AG04450 (cell line): ENCODE measurements around the gene PRKD2. TPM values are rescaled to one million over a fixed set of nuclear protein-coding genes. Genes with fewer than 3 reads are reported as not detected.

Experiments
- CTCF ChIA-PET: fragments of 300-600, 350-600 bp; formaldehyde crosslinking; extraction: SDS; loops from one replicate; lab custom pipeline; 2022; ENCODE audit warnings: antibody characterized with exemption, inconsistent platforms; lab: Charles Lee
- POLR2A ChIA-PET: fragments of 350-600 bp; formaldehyde crosslinking; extraction: SDS; loops from one replicate; lab custom pipeline; 2021; ENCODE audit warnings: antibody characterized with exemption, inconsistent platforms; lab: Yijun Ruan, JAX
- DNase-seq: peaks from one replicate; pipeline ENCODE4 v3.0.0-alpha.2; 2011; ENCODE audit warnings: low read depth, low spot score
- H3K27ac ChIP-seq: one replicate; pipeline ENCODE4 v1.5.1; 2012; ENCODE audit warnings: low read depth, low read length, control low read depth
- H3K27me3 ChIP-seq: one replicate; pipeline ENCODE4 v1.6.0; 2012; ENCODE audit warnings: low read length; ENCODE audit not compliant: control insufficient read depth, insufficient read depth
- H3K4me3 ChIP-seq: 2 replicates; pipeline ENCODE4 v1.5.1; 2011; ENCODE audit warnings: mild to moderate bottlenecking, low read depth, low read length, control low read depth
- H3K9me3 ChIP-seq: 2 replicates; pipeline ENCODE4 v1.5.1; 2012; ENCODE audit warnings: low read length; ENCODE audit not compliant: control insufficient read depth, insufficient read depth
- polyA plus RNA-seq: library from polyadenylated mRNA; depleted of rRNA; stranded (reverse); fragments of >200 nt; gene quantifications from 2 replicates; pipeline ENCODE4 v1.2.3, GENCODE V29; 2011
- TF ChIP-seq, protein P1 (sequence below): IDR thresholded peaks from 2 replicates; pipeline ENCODE4 v1.5.1; 2011; ENCODE audit warnings: low read depth, low read length, control low read depth, inconsistent platforms

PRKD2 gene
- polyA plus RNA-seq, 1 experiment: 6.7 TPM

DNA sequence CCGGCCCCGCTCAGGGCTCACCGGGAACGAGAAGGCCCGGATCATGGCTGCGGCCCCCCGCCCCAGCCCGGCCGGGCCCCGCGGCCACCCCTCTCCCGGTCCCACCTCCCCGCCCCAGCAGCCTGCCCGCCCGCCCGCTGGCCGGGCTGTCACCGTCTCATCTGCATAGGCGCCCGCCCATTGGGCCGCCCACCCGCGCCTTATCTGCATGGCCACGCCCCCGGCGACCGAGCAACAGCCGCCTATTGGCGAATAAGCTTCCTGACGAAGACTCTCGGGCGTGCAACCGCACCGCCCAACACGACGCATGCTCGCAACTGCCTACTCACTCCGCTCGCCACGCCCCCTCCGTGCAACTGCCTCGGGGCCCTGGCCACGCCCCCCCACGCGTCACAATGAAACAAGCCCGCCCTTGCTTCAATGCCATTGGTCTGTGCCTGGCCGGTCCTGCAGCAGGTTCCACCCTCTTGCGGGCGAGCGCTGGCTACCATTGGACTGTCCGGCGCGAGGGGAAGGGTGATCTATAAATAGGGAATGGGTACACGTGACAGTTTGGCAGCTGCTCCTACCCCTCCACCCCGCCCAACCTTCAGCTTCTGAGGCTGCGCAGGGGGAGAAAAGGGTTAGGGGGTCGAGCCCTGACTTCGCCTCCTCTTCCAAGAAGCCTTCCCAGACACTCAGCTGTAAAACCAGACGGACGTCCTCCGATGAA, 55.7 kb downstream of the PRKD2 start, which contains the start of gene DACT3:
DACT3 (minus strand) TSS at position 163 of the 712 bp plus-strand sequence; CDS start at position 45, 118 bp downstream.
- TF ChIP-seq, protein P1, sequence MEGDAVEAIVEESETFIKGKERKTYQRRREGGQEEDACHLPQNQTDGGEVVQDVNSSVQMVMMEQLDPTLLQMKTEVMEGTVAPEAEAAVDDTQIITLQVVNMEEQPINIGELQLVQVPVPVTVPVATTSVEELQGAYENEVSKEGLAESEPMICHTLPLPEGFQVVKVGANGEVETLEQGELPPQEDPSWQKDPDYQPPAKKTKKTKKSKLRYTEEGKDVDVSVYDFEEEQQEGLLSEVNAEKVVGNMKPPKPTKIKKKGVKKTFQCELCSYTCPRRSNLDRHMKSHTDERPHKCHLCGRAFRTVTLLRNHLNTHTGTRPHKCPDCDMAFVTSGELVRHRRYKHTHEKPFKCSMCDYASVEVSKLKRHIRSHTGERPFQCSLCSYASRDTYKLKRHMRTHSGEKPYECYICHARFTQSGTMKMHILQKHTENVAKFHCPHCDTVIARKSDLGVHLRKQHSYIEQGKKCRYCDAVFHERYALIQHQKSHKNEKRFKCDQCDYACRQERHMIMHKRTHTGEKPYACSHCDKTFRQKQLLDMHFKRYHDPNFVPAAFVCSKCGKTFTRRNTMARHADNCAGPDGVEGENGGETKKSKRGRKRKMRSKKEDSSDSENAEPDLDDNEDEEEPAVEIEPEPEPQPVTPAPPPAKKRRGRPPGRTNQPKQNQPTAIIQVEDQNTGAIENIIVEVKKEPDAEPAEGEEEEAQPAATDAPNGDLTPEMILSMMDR: no peak
- no peaks in the 10 kb centered on the region for H3K27me3 ChIP-seq
- DNase-seq: peak; percentile 100
- H3K4me3 ChIP-seq: peak within 1 kb of the TSS; percentile 67
- no peaks in the 10 kb centered on the region for H3K9me3 ChIP-seq
- H3K27ac ChIP-seq: peak within 1 kb of the TSS; percentile 65
- ChIA-PET POLR2A (interaction anchor here (0.6 to 2.2 kb wide), 7 partner anchors 30 to 131 kb away, joined by 3 to 11 read pairs (median 4); partner anchors contain the start of genes CALM3 and PTGIR), CTCF (interaction anchor here (0.6 to 7.5 kb wide), 24 partner anchors 9 to 193 kb away, joined by 3 to 296 read pairs (median 5); partner anchors contain the start of genes CALM3, GNG8 and PTGIR)

- POLR2A ChIA-PET: interaction anchor here (1.0 to 2.2 kb wide), 4 partner anchors 36 to 131 kb away, joined by 4 to 11 read pairs (median 8); partner anchors contain the start of genes CALM3 and PTGIR
- DNase-seq: no peak
Measured at GRCh38 chr19:46660551-46661019, 56.3 kb downstream of the PRKD2 start.

DNA sequence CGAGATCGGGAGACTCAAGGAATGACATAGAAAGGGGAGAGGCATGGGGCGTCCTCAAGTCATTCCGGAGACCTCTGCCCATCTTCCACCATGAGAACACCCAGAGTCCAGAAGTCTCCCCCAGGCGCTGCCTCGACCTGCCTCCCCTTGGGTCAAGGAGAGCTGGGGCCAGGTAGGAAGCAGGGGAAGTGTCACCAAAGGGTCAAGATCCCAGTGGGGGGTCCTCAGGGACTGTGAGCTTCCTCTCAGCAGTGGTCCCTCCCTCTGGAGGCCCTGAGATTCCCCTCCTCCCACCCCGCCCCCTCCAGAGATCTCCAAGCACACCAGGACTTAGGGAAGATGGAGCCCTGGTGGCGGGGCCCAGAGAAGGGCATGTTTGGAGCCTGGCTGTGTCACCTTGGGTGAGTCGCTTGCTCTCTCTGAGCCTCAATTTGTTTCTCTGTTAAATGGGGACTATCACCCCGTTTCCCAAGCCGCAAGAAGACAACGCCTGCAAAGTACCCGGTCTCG, 56.9 kb downstream of the PRKD2 start:
- TF ChIP-seq, protein P1: no peak
- POLR2A ChIA-PET: no interaction called here

More at GRCh38 chr19:46660551-46661019, 56.3 kb downstream of the PRKD2 start:
- CTCF ChIA-PET: interaction anchor here (0.6 to 7.5 kb wide), 11 partner anchors 29 to 180 kb away, joined by 3 to 296 read pairs (median 5); partner anchors contain the start of gene CALM3
- Histone ChIP-seq H3K9me3 (no peaks in the 10 kb centered on the region), H3K27ac (no peak overlapping the region), H3K4me3 (peak overlapping the region; percentile 67), H3K27me3 (no peaks in the 10 kb centered on the region)
- TF ChIP-seq, protein P1: no peak

GRCh38 chr19:46659151-46660007, 57.5 kb downstream of the PRKD2 start:
- TF ChIP-seq, protein P1: no peak
- Histone ChIP-seq H3K4me3 (peak overlapping the region; percentile 67), H3K27ac (no peak overlapping the region), H3K27me3 (no peaks in the 10 kb centered on the region), H3K9me3 (no peaks in the 10 kb centered on the region)
- no peak for DNase-seq
- ChIA-PET POLR2A (interaction anchor here (0.6 kb wide), 1 partner anchor 45 kb away, joined by 5 read pairs; no protein-coding TSS in a partner anchor), CTCF (interaction anchor here (1.1 to 1.7 kb wide), 2 partner anchors 43 to 45 kb away, joined by 8 to 10 read pairs; no protein-coding TSS in a partner anchor)

More for the DNA sequence above, 56.9 kb downstream of the PRKD2 start:
- DNase-seq: no peak
- Histone ChIP-seq H3K4me3 (peak overlapping the region; percentile 67), H3K27ac (no peak overlapping the region), H3K9me3 (no peaks in the 10 kb centered on the region), H3K27me3 (no peaks in the 10 kb centered on the region)
- CTCF ChIA-PET: interaction anchor here (1.1 to 1.7 kb wide), 2 partner anchors 43 to 46 kb away, joined by 8 to 10 read pairs; no protein-coding TSS in a partner anchor
